CD4-positive, alpha-beta T cell treated with Interleukin-4 for 4 hours (primary cell): ENCODE data around the gene ROR1.

Experiments
- DNase-seq: peaks from one replicate; pipeline ENCODE4 v3.0.0-alpha.2; 2020

Gene ROR1

DNA sequence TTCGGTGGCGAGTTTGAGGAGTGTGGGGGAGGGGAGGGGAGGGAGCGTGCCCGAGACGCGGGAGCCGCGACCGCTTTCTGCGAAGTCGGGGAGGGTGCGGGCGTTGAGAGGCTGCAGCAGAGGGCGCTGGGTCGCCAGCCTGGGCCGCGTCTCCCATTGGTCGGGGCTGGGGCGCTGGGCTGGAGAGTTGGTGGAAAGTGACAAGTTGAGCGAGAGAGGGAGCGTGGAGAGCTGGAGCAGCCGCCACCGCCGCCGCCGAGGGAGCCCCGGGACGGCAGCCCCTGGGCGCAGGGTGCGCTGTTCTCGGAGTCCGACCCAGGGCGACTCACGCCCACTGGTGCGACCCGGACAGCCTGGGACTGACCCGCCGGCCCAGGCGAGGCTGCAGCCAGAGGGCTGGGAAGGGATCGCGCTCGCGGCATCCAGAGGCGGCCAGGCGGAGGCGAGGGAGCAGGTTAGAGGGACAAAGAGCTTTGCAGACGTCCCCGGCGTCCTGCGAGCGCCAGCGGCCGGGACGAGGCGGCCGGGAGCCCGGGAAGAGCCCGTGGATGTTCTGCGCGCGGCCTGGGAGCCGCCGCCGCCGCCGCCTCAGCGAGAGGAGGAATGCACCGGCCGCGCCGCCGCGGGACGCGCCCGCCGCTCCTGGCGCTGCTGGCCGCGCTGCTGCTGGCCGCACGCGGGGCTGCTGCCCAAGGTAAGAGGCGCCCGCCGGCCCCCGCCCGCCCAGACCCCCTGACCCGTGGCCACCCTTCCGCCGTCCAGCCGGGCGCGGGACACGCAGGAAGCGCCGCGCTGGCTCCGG is at the start of gene ROR1:
Gene ROR1, plus strand, starts transcription at position 203 of the 802 bp plus-strand sequence.
- DNase-seq: no peak

GRCh38 chr1:63724375-63724899 is 49.4 kb upstream of the ROR1 start:
- DNase-seq: no peak

DNA sequence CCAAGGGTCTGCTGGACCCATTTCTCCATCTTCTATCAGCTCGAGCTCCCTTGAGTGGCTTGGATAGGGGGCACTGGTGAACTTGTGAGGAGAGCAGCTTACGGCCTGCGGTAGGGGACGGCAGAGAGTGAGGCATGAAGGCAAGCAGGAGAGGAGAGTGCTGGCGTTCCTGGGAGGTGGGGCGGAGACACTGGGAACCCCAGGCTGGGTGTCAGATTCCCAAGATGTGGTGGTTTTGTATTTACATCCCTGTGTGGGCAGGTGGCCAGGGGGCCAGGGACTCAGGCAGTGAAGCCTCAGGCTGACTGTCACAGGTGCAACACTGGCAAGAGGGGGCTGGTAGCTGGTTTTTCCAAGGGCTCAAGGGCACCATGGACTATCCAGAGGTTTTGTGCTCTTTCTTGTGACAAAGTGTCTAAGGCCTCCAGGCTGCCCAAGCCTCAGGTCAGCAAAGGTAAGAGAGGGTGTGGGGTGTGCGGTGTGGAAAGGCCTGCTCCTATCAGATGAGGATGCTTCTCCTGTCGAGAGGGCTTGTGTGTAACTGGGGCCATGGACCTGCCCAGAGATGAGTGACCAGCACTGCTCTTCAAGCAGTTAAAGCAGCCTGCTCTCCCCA is 45.1 kb upstream of the ROR1 start:
- no peak for DNase-seq

GRCh38 chr1:63729227-63729620 is 44.6 kb upstream of the ROR1 start:
- no peak for DNase-seq

- DNase-seq: no peak
These were observed 43.6 kb upstream of the ROR1 start for GRCh38 chr1:63730211-63730610.

GRCh38 chr1:63731117-63732043 is 42.4 kb upstream of the ROR1 start:
- DNase-seq: no peak

GRCh38 chr1:63732666-63733065 is 41.2 kb upstream of the ROR1 start:
- no peak for DNase-seq

GRCh38 chr1:63738772-63739171 is 35.0 kb upstream of the ROR1 start:
- no peak for DNase-seq

GRCh38 chr1:63739452-63739851 is 34.4 kb upstream of the ROR1 start:
- no peak for DNase-seq

GRCh38 chr1:63740432-63740831 is 33.4 kb upstream of the ROR1 start:
- no peak for DNase-seq

DNA sequence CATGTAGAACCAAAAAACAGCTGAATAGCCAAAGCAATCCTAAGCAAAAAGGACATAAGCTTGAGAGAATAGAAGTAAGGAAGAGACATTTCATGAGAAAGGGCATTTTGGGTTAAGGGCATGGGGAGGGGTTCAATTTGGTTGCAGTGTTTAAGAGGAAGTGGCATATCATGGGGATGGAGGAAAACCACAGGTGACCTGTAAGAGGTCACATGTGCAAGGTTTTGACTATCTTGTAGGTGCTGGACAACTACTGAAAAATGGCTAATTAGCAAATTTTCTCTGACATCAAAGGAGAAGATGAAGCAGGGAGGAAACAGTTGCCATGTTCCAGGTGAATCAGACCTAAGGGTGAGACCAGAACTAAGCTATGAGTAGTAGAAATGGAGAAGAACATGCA is 31.3 kb upstream of the ROR1 start:
- no peak for DNase-seq

GRCh38 chr1:63743781-63744180 is 30.0 kb upstream of the ROR1 start:
- DNase-seq: no peak

DNA sequence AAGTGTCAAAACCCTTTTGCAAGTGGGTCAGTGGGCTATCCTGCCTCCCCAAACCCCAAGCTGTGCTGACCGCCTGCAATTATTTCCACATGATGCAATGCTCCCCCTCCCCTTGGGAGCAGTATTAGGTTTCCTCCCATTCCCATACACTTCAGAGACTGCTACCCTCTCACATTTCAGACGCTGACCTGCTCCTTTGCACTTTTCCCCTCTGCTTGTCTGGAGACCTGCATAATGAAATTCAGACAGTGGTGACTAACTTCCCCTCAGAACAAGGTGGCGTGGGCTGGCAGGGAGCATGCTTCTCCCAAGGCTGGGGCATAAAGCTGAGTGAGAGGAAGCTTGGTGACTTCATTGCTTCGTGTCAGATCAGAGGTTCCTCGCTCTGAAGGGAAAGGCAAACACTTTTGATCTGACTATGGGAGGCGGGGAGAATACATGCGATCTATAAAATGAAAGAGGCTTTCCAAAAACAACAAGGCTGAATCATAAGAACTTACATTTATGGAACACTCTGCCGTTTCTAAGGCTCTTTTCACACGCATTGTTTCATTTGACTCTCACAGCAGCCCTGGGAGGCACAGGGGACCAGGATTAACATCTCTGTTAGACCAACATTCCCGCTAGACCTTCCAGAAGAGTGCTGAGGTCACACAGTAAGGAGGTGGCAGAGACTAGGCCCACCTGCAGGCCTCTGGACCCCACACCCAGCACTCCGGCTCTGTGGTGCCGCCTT is 27.5 kb upstream of the ROR1 start:
- no peak for DNase-seq

- DNase-seq: no peak
These were observed 26.4 kb upstream of the ROR1 start for GRCh38 chr1:63747445-63747844.

- no peak for DNase-seq
These were observed 25.7 kb upstream of the ROR1 start for GRCh38 chr1:63748046-63748580.

DNA sequence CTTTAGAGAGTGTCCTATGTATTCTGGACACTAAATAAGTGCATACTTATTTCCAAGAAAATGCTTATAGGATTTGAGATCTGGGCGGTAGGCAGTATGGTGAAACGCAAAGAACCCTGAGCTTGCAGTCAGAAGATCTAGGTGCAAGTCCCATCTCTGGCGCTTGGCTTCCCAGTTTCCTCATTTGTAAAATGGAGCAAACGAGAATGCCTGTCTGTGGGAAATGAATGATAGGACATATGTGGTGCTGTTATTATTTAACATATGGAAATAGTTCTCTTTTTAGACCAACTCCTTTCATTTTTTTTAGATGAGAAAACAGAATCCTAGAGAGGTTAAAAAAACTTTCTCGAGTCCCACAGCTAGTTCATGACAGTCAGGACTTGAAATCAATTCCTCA is 25.2 kb upstream of the ROR1 start:
- no peak for DNase-seq

- no peak for DNase-seq
These were observed 23.1 kb upstream of the ROR1 start for GRCh38 chr1:63750721-63751120.

- DNase-seq: no peak
These were observed 21.6 kb upstream of the ROR1 start for GRCh38 chr1:63752176-63752575.

DNA sequence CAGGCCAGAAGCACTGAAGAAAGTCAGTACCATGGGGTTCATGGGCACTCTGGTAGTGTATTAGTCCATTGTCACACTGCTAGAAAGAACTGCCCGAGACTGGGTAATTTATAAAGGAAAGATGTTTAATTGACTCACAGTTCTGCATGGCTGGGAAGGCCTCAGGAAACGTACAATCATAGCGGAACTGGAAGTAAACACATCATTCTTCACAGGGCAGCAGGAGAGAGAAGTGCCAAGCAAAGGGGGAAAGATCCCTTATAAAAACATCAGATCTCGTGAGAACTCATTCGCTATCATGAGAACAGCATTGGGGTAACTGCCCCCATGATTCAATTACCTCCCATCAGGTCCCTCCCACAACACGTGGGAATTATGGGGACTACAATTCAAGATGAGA is 20.2 kb upstream of the ROR1 start:
- no peak for DNase-seq

DNA sequence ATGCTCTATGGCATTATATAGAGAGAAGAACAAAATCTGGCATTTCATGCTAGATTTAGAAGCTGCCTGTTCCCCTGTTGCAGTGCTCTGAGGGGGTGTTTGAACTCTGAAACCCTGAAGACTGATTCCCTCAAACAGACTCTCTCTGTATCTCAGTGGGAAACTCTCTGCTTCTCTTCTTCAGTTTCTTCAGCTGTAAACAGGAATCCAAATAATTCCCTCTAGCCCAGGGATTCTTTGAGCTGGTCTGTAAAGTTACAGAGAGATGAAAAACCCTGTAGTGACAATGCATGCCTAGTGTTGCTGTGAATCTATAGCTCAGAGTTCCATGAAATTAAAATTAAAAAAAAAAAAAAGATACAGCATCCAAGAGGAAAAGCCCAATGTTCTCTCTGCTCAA is 17.0 kb upstream of the ROR1 start:
- no peak for DNase-seq

DNA sequence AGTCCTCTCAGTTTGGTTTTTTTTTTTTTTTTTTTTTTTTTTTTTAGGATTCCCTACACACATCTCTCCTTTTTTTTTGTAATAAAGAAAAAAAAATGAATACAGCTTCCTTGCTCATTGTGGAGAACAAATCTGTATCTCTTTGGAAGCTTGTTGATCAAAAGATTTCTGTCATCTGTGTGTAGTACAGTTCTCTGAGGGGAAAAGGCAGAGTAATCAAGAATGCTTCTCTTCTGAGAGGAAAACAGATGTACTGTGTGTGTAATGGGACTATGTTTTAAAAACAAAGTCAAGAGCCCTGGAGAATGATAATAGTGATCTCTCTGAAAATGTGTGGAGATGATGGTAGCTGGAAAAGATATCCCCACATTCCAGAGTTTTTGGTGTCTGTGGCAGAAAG is 16.5 kb upstream of the ROR1 start:
- no peak for DNase-seq

GRCh38 chr1:63758791-63759190 is 15.0 kb upstream of the ROR1 start:
- no peak for DNase-seq
